ENCODE results near the gene PCDH1.

The PCDH1 gene

GRCh38 chr5:141852448-141852847 lies 25.8 kb downstream of the PCDH1 start:
- no peak for DNase-seq

- DNase-seq = no peak
Measured at GRCh38 chr5:141851195-141851874, 26.9 kb downstream of the PCDH1 start.

GRCh38 chr5:141850786-141851185 lies 27.4 kb downstream of the PCDH1 start:
- DNase-seq = no peak

- peak; percentile 57 for DNase-seq
Measured at GRCh38 chr5:141850244-141850768, 27.9 kb downstream of the PCDH1 start.

GRCh38 chr5:141849415-141850243 lies 28.6 kb downstream of the PCDH1 start:
- DNase-seq = peak; percentile 70

- DNase-seq = no peak
Measured at GRCh38 chr5:141848744-141849414, 29.3 kb downstream of the PCDH1 start.

- peak; percentile 70 for DNase-seq
Measured at GRCh38 chr5:141846031-141846430, 32.2 kb downstream of the PCDH1 start.

- DNase-seq = peak; percentile 29
Measured at GRCh38 chr5:141845371-141845851, 32.8 kb downstream of the PCDH1 start.

GRCh38 chr5:141844414-141845097 lies 33.7 kb downstream of the PCDH1 start:
- DNase-seq = no peak

- no peak for DNase-seq
Measured at GRCh38 chr5:141843156-141843927, 34.9 kb downstream of the PCDH1 start.

- peak; percentile 70 for DNase-seq
Measured at GRCh38 chr5:141841378-141842180, 36.6 kb downstream of the PCDH1 start.

- DNase-seq = no peak
Measured at GRCh38 chr5:141840826-141841360, 37.3 kb downstream of the PCDH1 start.

- no peak for DNase-seq
Measured at GRCh38 chr5:141840280-141840812, 37.9 kb downstream of the PCDH1 start.

- DNase-seq = no peak
Measured at GRCh38 chr5:141839015-141839513, 39.1 kb downstream of the PCDH1 start.

GRCh38 chr5:141838326-141839014 lies 39.7 kb downstream of the PCDH1 start:
- no peak for DNase-seq

GRCh38 chr5:141835928-141836670 lies 42.1 kb downstream of the PCDH1 start:
- no peak for DNase-seq

- DNase-seq = no peak
Measured at GRCh38 chr5:141834331-141834730, 43.9 kb downstream of the PCDH1 start.

- no peak for DNase-seq
Measured at GRCh38 chr5:141832131-141832530, 46.1 kb downstream of the PCDH1 start.

- DNase-seq = no peak
Measured at GRCh38 chr5:141828162-141828561, 50.0 kb downstream of the PCDH1 start.
